WERI-Rb-1 (cell line): Measurements from ENCODE around the gene CPLX1.
A peak's percentile ranks its signal among the peaks of the same experiment; 100 is the strongest.
"Not testable (repeated sequence)": the region's sequence is repeated elsewhere in the genome, so short reads cannot be mapped to it uniquely, and the experiment has no call there.

Experiments
- DNase-seq: peaks from one replicate; pipeline ENCODE4 v3.0.0-alpha.2; 2020
- H3K27ac ChIP-seq: fragments of 250-450 bp; sonication (Bioruptor Pico); 2 replicates; pipeline ENCODE4 v1.5.1; 2020; ENCODE audit warnings: mild to moderate bottlenecking, moderate library complexity
- H3K27me3 ChIP-seq: fragments of 250-450 bp; sonication (Bioruptor Pico); 2 replicates; pipeline ENCODE4 v1.5.1; 2021; ENCODE audit warnings: mild to moderate bottlenecking, low read depth, moderate library complexity; ENCODE audit not compliant: insufficient read depth, severe bottlenecking
- H3K36me3 ChIP-seq: fragments of 250-450 bp; sonication (Bioruptor Pico); 2 replicates; pipeline ENCODE4 v1.5.1; 2020; ENCODE audit warnings: mild to moderate bottlenecking, moderate library complexity
- H3K4me3 ChIP-seq: 2 replicates; pipeline ENCODE4 v1.5.1; 2011; ENCODE audit warnings: low read depth, mild to moderate bottlenecking, control low read depth, low read length
- H3K9me3 ChIP-seq: fragments of 250-450 bp; sonication (Bioruptor Pico); 2 replicates; pipeline ENCODE4 v1.5.1; 2021; ENCODE audit warnings: mild to moderate bottlenecking, moderate library complexity; ENCODE audit not compliant: severe bottlenecking
- CTCF ChIP-seq: IDR thresholded peaks from 2 replicates; pipeline ENCODE4 v1.5.1; 2011; ENCODE audit warnings: low read depth, mild to moderate bottlenecking, control low read depth, inconsistent platforms, low read length

Gene CPLX1

GRCh38 chr4:786074-786741 lies 39.7 kb downstream of the CPLX1 start:
- no peak for TF ChIP-seq CTCF
- Histone ChIP-seq H3K27me3 (no peaks in the 10 kb centered on the region), H3K9me3 (no peaks in the 10 kb centered on the region), H3K27ac (no peak overlapping the region), H3K4me3 (no peak overlapping the region), H3K36me3 (peaks cover 47% of the 10 kb centered on the region)
- no peak for DNase-seq

GRCh38 chr4:785332-786073 lies 40.4 kb downstream of the CPLX1 start:
- peaks cover 49% of the 10 kb centered on the region for H3K36me3 ChIP-seq
- H3K9me3 ChIP-seq = no peaks in the 10 kb centered on the region
- no peak for TF ChIP-seq CTCF
- DNase-seq = no peak
- no peak overlapping the region for H3K4me3 ChIP-seq
- no peaks in the 10 kb centered on the region for H3K27me3 ChIP-seq
- H3K27ac ChIP-seq = no peak overlapping the region

GRCh38 chr4:784401-785331 lies 41.3 kb downstream of the CPLX1 start:
- peaks cover 53% of the 10 kb centered on the region for H3K36me3 ChIP-seq
- H3K27me3 ChIP-seq = no peaks in the 10 kb centered on the region
- DNase-seq = no peak
- H3K4me3 ChIP-seq = no peak overlapping the region
- TF ChIP-seq CTCF = no peak
- H3K27ac ChIP-seq = no peak overlapping the region
- H3K9me3 ChIP-seq = no peaks in the 10 kb centered on the region

- Histone ChIP-seq H3K27ac (peak overlapping the region; percentile 98), H3K27me3 (no peaks in the 10 kb centered on the region), H3K4me3 (peak overlapping the region; percentile 96), H3K9me3 (no peaks in the 10 kb centered on the region), H3K36me3 (peaks cover 60% of the 10 kb centered on the region)
- DNase-seq = peak; percentile 100
- TF ChIP-seq CTCF = no peak
Measured at GRCh38 chr4:781493-782216, 44.3 kb downstream of the CPLX1 start.

GRCh38 chr4:780716-781492 lies 45.0 kb downstream of the CPLX1 start:
- Histone ChIP-seq H3K9me3 (no peaks in the 10 kb centered on the region), H3K27ac (peak overlapping the region; percentile 98), H3K27me3 (no peaks in the 10 kb centered on the region), H3K36me3 (peaks cover 64% of the 10 kb centered on the region), H3K4me3 (peak overlapping the region; percentile 96)
- TF ChIP-seq CTCF = no peak
- peak; percentile 43 for DNase-seq

GRCh38 chr4:780255-780654 lies 45.7 kb downstream of the CPLX1 start:
- H3K27me3 ChIP-seq, DNase-seq, H3K9me3 ChIP-seq: not testable (repeated sequence)
- Histone ChIP-seq H3K27ac (peak overlapping the region; percentile 98), H3K4me3 (peak overlapping the region; percentile 96), H3K36me3 (peaks cover 68% of the 10 kb centered on the region)
